Neural cell (in vitro differentiated cells): Measurements from ENCODE around the gene TAF8. TPM values are rescaled to one million over a fixed set of nuclear protein-coding genes. Genes with fewer than 3 reads are reported as not detected.

Experiments used
- H2AFZ ChIP-seq: fragments of 200-600, 300-800 bp; sonication (generic), shearing (Covaris generic); 2 replicates; pipeline ENCODE4 v1.6.0; 2014; ENCODE audit warnings: low read depth, mild to moderate bottlenecking, antibody characterized with exemption, low read length, moderate library complexity
- H3F3A ChIP-seq: fragments of 200-600 bp; shearing (Covaris generic); 2 replicates; pipeline ENCODE4 v1.6.1; 2016; ENCODE audit warnings: mild to moderate bottlenecking, moderate library complexity, mixed read lengths, antibody characterized with exemption, low read length; ENCODE audit not compliant: insufficient read depth, poor library complexity, severe bottlenecking
- H3K27ac ChIP-seq: fragments of 200-600, 300-800 bp; sonication (generic), shearing (Covaris generic); 2 replicates; pipeline ENCODE4 v1.5.1; 2014; ENCODE audit warnings: mild to moderate bottlenecking, low read length, moderate library complexity
- H3K27me3 ChIP-seq: fragments of 300-800, 200-600 bp; sonication (generic), shearing (Covaris generic); 2 replicates; pipeline ENCODE4 v1.6.0; 2014; ENCODE audit warnings: mild to moderate bottlenecking, low read depth, low read length, moderate library complexity; ENCODE audit not compliant: insufficient read depth
- H3K36me3 ChIP-seq: fragments of 300-800, 200-600 bp; sonication (generic), shearing (Covaris generic); 2 replicates; pipeline ENCODE4 v1.5.1; 2014; ENCODE audit warnings: mild to moderate bottlenecking, antibody characterized with exemption, low read length, moderate library complexity; ENCODE audit not compliant: insufficient read depth
- H3K4me2 ChIP-seq: fragments of 300-800, 200-600 bp; sonication (generic), shearing (Covaris generic); 2 replicates; pipeline ENCODE4 v1.6.0; 2014; ENCODE audit warnings: mild to moderate bottlenecking, low read length
- H3K4me3 ChIP-seq: fragments of 300-800, 200-600 bp; sonication (generic), shearing (Covaris generic); 2 replicates; pipeline ENCODE4 v1.5.1; 2014; ENCODE audit warnings: mild to moderate bottlenecking, low read length, moderate library complexity
- H3K79me2 ChIP-seq: fragments of 200-600 bp; shearing (Covaris generic); replicated peaks from 2 replicates; pipeline ENCODE4 v1.6.0; 2014; ENCODE audit warnings: mild to moderate bottlenecking, low read length, moderate library complexity; ENCODE audit not compliant: insufficient read depth
- H3K9ac ChIP-seq: fragments of 300-800, 200-600 bp; sonication (generic), shearing (Covaris generic); 2 replicates; pipeline ENCODE4 v1.6.1; 2016; ENCODE audit warnings: mild to moderate bottlenecking, low read length, mixed read lengths
- H3K9me2 ChIP-seq: fragments of 200-600 bp; shearing (Covaris generic); 2 replicates; pipeline ENCODE4 v1.6.1; 2016; ENCODE audit warnings: mild to moderate bottlenecking, low read length, mixed read lengths; ENCODE audit not compliant: insufficient read depth
- H3K9me3 ChIP-seq: fragments of 200-600, 300-800 bp; sonication (generic), shearing (Covaris generic); 2 replicates; pipeline ENCODE4 v1.6.1; 2016; ENCODE audit warnings: mild to moderate bottlenecking, mixed run types, low read length, moderate library complexity, mixed read lengths
- H4K20me1 ChIP-seq: fragments of 200-600 bp; shearing (Covaris generic); 2 replicates; pipeline ENCODE4 v1.6.1; 2016; ENCODE audit warnings: mild to moderate bottlenecking, mixed run types; ENCODE audit not compliant: insufficient read depth
- EP300 ChIP-seq: fragments of 450-650 bp; conservative IDR thresholded peaks from 2 replicates; pipeline ENCODE4 v1.6.1; 2014; ENCODE audit warnings: antibody characterized with exemption, mild to moderate bottlenecking, moderate library complexity; ENCODE audit not compliant: poor library complexity, severe bottlenecking
- EZH2 ChIP-seq: fragments of 200-600, 300-800 bp; shearing (Covaris generic), sonication (generic); IDR thresholded peaks from 2 replicates; pipeline ENCODE4 v1.6.1; 2014; ENCODE audit warnings: antibody characterized with exemption, low read length, borderline replicate concordance, mild to moderate bottlenecking; ENCODE audit not compliant: insufficient read depth, poor library complexity, severe bottlenecking
- MXI1 ChIP-seq: fragments of 450-650 bp; conservative IDR thresholded peaks from 2 replicates; pipeline ENCODE4 v1.6.1; 2014; ENCODE audit warnings: antibody characterized with exemption, mild to moderate bottlenecking; ENCODE audit not compliant: poor library complexity, severe bottlenecking
- POLR2AphosphoS5 ChIP-seq: IDR thresholded peaks from 2 replicates; pipeline ENCODE4 v1.6.1; 2012
- RAD21 ChIP-seq: fragments of 450-650 bp; conservative IDR thresholded peaks from 2 replicates; pipeline ENCODE4 v1.6.1; 2014; ENCODE audit warnings: antibody characterized with exemption, mild to moderate bottlenecking, moderate library complexity
- SMC3 ChIP-seq: fragments of 450-650 bp; conservative IDR thresholded peaks from 2 replicates; pipeline ENCODE4 v1.6.1; 2014; ENCODE audit warnings: antibody characterized with exemption, mild to moderate bottlenecking, moderate library complexity; ENCODE audit not compliant: poor library complexity
- TAF1 ChIP-seq: IDR thresholded peaks from 2 replicates; pipeline ENCODE4 v1.6.1; 2012; ENCODE audit warnings: low read depth
- polyA plus RNA-seq: library from polyadenylated mRNA; depleted of rRNA; stranded (reverse); fragments of >200 nt; gene quantifications from 2 replicates; pipeline ENCODE4 v1.2.3, GENCODE V29; 2014
- TF ChIP-seq, protein P1 (sequence below): fragments of 450-650 bp; IDR thresholded peaks from 2 replicates; pipeline ENCODE4 v1.5.1; 2014; ENCODE audit warnings: antibody characterized with exemption, mild to moderate bottlenecking, moderate library complexity; ENCODE audit not compliant: poor library complexity, severe bottlenecking
- TF ChIP-seq, protein P2 (sequence below): IDR thresholded peaks from 2 replicates; pipeline ENCODE4 v1.6.1; 2012; ENCODE audit warnings: borderline replicate concordance

The TAF8 gene
- polyA plus RNA-seq, 1 donor from 2014 or later: 5.1 TPM

DNA sequence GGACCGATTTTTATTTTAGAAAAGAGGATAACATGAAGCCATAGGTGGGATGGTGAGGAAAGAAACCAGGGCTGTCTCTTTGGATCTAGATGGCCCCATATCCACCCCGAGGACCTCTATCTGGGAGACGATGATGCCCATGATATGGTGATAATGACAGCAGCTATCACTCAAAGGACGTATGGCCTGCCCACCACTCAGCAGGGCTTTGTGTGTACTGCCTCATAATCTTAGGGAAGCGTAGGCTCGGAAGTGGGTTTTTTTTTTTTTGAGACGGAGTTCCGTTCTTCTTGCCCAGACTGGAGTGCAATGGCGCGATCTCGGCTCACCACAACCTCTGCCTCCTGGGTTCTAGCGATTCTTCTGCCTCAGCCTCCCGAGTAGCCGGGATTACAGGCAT, 8.2 kb upstream of the TAF8 start:
- Histone ChIP-seq H3K9ac (no peak overlapping the region), H3K27ac (no peak overlapping the region), H3K27me3 (peaks cover 6% of the 10 kb centered on the region), H3K4me3 (no peak overlapping the region), H3K9me2 (no peaks in the 10 kb centered on the region), H3K9me3 (no peaks in the 10 kb centered on the region), H3K4me2 (no peak overlapping the region), H3K36me3 (no peaks in the 10 kb centered on the region), H2AFZ (no peak overlapping the region), H3K79me2 (no peaks in the 10 kb centered on the region), H4K20me1 (no peaks in the 10 kb centered on the region), H3F3A (no peaks in the 10 kb centered on the region)
- no peak for TF ChIP-seq TAF1

DNA sequence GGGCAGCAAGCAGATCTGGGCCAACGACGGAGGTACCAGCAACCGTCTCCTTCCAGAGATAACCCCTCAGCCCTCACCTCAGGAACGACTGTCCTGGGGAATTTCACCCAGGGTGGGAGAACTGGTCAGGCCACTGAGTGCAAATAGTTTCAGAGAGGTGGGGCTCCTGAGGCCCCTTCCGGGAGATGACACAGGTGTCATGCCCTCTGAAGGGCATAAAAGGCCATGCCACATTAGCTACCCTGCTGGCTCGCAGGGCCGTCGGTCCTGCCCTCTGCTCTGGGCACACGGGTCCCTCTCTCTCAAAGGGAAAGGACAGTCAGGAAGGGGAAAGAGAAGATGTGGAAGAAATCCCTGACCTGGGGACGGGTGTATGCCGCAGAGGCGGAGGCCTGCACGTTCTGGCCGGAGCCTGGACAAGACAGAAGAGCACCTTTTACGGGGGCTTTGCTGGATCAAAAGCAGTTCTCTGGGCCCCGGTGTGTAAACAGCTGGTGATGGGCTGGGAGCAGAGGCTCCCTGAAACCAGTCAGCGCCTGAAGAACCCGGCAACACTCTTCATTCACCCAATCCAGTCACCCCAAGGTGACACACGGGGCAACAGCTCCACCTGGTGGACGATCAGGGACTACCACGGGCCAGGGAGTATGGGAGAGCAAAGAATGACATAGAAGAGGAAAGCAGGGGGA, 6.4 kb upstream of the TAF8 start:
- Histone ChIP-seq H2AFZ (peak overlapping the region; percentile 25), H3K79me2 (no peaks in the 10 kb centered on the region), H3K4me2 (no peak overlapping the region), H3K27me3 (peaks cover 24% of the 10 kb centered on the region), H3F3A (no peaks in the 10 kb centered on the region), H3K36me3 (no peaks in the 10 kb centered on the region), H3K9me3 (no peaks in the 10 kb centered on the region), H3K9me2 (no peaks in the 10 kb centered on the region), H3K27ac (no peak overlapping the region), H3K4me3 (no peak overlapping the region), H4K20me1 (no peaks in the 10 kb centered on the region), H3K9ac (no peak overlapping the region)
- peak; percentile 97 for TF ChIP-seq RAD21
- peak; percentile 14 for TF ChIP-seq MXI1
- TF ChIP-seq, protein P1, sequence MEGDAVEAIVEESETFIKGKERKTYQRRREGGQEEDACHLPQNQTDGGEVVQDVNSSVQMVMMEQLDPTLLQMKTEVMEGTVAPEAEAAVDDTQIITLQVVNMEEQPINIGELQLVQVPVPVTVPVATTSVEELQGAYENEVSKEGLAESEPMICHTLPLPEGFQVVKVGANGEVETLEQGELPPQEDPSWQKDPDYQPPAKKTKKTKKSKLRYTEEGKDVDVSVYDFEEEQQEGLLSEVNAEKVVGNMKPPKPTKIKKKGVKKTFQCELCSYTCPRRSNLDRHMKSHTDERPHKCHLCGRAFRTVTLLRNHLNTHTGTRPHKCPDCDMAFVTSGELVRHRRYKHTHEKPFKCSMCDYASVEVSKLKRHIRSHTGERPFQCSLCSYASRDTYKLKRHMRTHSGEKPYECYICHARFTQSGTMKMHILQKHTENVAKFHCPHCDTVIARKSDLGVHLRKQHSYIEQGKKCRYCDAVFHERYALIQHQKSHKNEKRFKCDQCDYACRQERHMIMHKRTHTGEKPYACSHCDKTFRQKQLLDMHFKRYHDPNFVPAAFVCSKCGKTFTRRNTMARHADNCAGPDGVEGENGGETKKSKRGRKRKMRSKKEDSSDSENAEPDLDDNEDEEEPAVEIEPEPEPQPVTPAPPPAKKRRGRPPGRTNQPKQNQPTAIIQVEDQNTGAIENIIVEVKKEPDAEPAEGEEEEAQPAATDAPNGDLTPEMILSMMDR: peak; percentile 95
- TF ChIP-seq POLR2AphosphoS5: peak; percentile 25
- TF ChIP-seq TAF1: no peak
- peak; percentile 28 for TF ChIP-seq EP300
- TF ChIP-seq, protein P2, sequence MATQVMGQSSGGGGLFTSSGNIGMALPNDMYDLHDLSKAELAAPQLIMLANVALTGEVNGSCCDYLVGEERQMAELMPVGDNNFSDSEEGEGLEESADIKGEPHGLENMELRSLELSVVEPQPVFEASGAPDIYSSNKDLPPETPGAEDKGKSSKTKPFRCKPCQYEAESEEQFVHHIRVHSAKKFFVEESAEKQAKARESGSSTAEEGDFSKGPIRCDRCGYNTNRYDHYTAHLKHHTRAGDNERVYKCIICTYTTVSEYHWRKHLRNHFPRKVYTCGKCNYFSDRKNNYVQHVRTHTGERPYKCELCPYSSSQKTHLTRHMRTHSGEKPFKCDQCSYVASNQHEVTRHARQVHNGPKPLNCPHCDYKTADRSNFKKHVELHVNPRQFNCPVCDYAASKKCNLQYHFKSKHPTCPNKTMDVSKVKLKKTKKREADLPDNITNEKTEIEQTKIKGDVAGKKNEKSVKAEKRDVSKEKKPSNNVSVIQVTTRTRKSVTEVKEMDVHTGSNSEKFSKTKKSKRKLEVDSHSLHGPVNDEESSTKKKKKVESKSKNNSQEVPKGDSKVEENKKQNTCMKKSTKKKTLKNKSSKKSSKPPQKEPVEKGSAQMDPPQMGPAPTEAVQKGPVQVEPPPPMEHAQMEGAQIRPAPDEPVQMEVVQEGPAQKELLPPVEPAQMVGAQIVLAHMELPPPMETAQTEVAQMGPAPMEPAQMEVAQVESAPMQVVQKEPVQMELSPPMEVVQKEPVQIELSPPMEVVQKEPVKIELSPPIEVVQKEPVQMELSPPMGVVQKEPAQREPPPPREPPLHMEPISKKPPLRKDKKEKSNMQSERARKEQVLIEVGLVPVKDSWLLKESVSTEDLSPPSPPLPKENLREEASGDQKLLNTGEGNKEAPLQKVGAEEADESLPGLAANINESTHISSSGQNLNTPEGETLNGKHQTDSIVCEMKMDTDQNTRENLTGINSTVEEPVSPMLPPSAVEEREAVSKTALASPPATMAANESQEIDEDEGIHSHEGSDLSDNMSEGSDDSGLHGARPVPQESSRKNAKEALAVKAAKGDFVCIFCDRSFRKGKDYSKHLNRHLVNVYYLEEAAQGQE: no peak
- peak; percentile 96 for TF ChIP-seq SMC3
- TF ChIP-seq EZH2: no peak
